Left kidney (tissue), 2 donors: ENCODE data around the gene MEIS2. TPM values are rescaled to one million over a fixed set of nuclear protein-coding genes. Genes with fewer than 3 reads are reported as not detected.

Experiments
- DNase-seq: peaks from one replicate; pipeline ENCODE4 v3.0.0-alpha.2; 2013
- polyA plus RNA-seq: library from polyadenylated mRNA; unstranded; fragments of 120-200 nt; gene quantifications from one replicate; pipeline ENCODE4 v1.2.1, GENCODE V29; 2013; ENCODE audit not compliant: insufficient read length

MEIS2 gene
- polyA plus RNA-seq, 1 donor: 178 TPM

DNA sequence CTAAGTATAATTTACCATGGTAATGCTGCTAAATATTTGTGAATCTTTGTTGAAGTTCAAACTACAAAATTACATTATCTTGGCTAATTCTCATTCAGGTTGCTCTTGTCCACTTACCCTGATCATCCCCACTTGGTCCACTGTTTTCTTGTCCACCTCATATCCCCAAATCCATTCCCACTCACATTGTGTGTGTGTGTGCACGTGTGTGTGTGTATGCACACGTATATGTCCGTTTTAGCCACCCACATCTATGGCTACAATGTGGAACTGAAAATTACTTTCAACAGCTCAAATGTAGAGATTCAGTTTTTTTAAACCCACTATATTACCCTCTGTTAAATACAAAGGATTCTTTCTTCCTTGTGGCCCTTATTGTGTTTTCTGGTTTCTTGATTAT lies 15.2 kb upstream of the MEIS2 start:
- no peak for DNase-seq

DNA sequence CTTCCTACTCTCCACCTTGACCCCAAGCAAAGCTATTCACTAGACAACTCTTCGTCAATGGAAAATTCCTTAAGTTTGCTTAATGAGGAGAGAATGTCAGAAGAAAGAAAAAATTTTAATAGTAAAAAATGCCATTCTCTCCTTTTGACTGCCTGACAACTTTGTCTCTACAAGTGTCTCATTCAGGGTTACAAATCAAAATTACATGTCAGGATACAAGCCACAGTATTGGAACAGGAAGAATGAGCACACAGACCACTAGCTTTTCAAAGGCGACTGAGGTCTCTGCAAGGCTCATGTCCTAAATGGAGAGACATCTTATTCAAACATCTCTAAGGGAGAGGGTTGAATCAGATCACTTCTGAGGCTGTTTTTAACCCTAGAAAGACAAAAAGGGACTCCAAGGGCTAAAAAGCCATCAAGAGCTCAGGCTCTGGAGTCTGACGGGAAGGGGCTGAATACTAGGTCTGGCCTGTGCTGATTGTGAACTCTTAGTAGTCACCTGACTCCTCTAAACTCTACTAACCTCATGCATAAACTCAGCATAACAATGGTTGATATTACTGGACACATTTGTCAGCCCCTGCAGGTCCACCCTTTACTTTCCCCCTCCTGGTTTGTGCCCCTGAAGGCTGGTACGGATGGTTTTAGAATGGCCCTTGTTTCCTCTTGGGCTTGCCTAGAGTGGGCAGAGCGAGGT lies 12.8 kb upstream of the MEIS2 start:
- no peak for DNase-seq

DNA sequence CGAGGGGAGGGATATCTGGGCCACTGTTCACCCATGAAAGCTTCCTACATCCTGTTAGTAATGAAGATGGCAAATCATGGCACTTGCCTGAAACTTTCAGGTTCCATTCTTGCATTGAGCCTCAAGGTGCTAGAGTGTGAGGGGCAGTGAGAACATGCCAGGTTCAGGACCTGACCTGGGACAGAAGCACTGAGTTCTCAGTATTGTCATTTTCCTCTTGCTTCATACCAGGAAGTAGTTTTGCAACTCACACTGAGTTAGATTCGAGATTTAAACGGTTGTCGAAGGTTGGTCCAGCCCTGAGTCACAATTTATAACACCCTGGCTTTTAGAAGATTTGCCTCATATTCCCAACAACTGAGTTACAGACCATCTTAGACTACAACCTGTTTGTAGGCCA lies 11.8 kb upstream of the MEIS2 start:
- DNase-seq: no peak

DNA sequence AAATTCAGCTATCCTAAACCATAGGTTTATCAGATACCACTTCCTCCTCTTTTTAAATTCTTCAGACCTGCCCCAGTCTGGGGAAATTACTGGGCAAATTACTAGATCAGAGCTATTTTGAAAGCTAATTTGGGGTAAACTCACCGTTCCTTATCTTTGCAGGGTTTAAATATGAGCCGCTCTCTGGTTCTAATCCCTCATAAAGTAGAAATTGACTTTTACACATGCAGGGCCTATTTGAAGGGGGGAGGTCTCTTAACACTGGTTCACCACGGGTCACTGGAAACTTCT lies 11.0 kb upstream of the MEIS2 start:
- no peak for DNase-seq

DNA sequence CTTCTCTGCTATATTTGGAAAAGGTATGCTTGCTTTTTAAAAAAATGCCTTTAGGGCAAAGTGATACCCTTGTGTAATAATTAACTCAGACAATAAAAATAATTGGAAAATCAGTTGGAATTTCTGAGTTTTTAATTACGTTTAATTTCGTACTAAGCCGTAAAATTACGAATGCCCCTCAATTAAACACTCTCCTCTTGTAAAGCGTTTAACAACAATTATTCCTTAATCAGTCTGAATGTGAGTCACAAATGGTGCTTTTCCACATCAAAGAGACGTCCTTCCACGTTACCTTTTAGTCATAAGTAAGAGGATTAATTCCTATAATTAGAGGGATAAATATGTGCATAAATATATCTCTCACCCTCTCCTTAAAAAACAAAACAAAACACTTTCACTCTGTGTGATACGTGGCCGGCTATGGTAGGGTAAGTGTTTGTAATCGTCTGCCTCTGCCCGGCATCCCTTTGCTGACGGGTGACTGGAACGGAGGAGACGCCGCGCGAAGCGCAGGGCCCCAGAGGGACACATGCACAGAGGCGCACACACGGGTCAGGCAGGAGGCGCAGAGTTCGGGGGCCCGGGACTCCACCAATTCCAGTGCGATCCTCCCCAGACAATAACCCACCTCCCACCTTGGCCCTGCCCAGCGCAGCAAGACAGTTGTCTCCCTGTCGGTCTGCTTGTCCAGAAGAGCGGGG lies 9.7 kb upstream of the MEIS2 start:
- DNase-seq: no peak

DNA sequence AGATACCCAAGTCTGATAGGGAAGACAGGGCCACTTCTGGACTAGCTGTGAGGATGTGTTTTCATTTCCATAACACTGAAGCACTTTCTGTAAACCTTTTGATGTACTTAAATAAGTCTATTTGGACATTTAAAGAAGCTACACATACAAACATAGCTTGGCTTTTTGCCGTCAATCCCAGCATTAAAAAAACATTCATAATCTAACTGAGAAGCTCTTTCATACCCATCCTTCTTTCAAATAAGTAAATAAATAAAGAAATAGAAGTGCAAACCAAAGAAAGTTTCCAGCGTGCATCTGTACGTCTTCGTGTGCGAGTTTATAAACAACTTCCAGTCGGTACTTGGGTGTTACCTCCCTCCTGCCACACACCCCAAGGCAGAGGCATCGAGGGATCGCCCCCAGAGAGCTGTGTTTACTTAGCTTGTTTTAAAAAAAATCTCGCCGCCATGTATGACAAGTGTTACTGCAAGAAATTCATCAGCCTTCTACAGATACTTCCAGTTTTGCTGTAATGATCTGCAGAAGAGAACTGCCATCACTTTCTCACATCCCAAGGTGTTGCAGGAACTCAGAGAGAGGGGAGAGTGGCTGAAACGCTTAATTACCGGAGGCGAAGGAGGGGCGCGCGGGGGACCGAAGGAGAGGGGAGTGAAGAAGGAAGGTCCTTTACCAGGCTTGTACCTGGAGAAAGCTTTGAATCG lies 9.0 kb upstream of the MEIS2 start:
- DNase-seq: no peak

DNA sequence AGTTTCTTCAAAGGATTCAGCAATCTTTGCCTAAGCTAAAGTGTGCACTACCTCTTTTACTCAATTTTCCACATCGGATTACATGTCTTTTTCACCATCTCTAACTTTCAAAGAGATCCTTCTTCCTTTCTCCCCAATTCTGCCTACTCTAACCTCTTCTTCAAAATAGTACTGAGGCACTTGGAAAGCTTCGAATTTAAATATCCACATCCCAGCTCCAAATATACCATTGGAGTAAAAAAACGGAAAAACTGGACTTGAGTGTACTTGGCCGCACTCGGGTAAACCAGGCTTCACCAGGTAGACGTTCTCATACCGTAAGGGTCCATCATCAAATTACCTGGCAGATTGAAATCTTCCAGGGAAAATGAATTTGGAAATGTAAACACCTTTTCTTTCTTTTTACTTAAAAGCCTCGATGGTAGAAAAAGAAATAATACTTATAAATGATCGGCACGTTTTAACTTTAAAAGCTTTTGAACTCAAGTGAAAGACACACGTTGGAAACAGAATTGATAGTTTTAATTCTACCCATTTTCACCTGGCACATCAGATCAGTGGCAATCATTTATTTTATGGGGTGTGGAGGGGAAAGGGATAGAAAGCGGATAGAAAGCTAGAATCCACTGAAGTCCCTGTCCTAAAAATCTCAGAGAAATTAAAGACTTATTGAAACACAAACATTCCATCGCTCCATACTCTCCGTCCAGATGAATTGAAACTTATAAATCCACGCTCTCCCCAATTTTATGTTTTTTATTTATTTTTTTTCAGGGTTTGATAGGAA lies 8.2 kb upstream of the MEIS2 start:
- no peak for DNase-seq

DNA sequence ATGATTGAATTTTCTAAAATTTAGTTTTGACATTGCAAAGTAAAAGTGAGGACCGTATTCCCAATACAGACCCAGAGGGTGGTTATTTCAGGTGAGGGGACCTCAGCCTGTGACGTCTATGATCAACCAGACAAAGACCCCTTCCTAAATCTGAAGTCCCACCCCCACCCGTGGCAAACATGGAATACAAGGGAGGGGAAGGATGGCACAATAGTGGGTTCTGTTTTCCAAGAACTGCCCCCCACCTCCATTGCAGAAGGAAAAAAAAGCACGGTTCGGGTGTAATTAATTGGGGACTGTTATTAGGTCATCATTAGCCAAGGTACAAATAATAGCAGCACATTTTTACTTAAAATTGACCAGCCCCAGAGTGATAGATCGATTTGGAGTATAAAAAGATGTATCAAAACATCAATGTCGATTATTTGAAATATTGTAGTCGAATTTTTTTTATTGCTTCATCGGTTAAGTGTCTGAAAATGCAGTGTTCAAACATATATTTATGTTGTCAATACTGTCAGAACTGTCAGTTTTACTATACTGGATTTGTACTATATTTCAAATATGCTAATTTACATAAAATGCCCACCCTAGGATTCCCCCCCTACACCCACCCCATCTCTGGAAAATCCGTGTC lies 7.5 kb upstream of the MEIS2 start:
- DNase-seq: no peak

DNA sequence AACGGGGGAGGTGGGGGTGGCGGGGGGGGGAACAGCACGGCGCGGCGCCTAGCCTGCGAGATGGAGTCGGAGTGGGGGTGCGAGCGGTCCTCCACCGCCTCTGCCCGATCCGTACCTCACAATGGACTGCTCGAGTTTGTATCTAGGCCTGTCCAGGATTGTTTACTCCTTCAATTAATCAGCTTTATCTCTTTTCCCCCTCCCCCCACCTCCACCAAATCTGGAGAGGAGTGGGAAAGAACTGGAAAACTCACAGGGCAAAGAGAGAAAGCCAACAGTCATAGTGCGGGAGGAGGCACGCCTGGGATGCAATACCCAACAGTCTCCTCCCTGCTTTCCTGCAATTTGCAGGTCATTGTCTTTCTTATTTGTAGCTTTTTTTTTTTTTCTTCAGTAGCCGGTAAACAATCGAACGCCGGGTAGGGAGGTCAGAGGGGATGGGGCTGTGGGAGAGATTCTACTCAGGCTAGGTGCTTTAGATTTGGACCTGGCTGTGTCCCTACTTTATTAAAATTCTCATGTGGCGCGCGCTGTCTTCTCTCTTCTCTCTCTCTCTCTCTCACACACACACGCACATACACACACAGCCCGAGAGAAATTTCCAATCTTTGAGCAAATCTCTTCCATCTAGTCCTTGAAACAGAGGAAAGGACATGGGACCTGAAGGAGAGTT lies 6.9 kb upstream of the MEIS2 start:
- DNase-seq: no peak

DNA sequence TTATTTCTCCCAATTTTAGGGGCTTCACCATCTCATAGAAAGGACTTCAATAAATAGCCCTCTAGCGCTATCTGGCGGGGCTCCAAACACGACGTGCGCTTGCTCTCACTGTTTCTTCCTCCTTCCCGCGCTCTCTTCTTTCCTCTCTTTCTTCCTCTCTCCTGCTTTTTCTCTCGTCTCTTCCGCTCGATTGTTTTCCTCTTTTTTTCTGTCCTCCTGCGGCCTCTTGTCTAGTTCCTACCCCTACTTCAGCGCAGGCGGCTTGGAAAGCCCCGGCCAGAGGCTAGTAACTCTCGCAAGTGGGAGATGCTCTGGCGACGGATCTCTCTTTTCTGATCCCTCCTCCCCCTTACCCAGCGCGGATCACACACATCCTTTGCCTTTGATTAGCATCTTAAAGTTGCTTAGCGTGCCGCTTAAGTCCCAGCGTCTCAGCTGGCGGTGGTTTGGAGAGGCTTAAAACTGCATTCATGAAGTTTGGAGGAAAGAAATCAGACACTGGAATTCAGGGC lies 6.2 kb upstream of the MEIS2 start:
- no peak for DNase-seq

DNA sequence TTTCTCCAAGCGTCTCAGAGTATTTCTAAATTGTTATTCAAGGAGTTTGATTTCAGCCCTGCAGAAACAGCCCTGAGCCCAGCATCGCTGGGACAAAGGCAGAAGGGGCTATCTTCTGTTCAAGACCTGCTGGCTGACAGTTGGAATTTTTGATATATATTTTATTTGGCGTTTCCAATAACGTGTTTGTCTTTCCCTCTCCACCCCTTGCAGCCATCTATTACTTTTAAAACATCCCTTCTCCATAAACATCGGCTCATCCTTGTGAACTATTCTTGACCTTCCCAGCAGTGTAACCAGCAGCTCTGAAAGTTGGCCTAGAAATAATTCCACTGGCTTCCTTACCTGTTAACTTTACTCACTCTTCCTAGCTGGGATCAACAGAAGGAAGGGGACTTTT lies 5.5 kb upstream of the MEIS2 start:
- DNase-seq: no peak

DNA sequence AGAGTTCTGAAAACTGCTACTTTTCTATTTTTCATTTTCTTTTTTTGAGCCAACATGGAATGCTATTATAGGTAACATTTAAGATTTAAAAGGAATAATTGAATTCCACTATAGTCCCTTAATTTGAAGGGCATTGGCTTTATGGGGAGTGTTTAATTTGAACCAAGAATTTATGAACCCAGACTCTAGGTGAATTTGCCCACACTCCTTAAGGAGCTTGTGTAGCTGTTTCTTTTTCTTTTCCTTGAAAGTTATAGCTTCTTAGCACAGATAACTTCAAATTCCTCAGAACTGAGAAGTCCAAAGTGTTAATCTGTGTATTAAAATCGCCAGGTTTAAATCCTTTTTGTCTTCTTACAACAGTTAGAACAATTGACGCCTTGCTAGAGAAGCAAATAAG lies 4.7 kb upstream of the MEIS2 start:
- no peak for DNase-seq

DNA sequence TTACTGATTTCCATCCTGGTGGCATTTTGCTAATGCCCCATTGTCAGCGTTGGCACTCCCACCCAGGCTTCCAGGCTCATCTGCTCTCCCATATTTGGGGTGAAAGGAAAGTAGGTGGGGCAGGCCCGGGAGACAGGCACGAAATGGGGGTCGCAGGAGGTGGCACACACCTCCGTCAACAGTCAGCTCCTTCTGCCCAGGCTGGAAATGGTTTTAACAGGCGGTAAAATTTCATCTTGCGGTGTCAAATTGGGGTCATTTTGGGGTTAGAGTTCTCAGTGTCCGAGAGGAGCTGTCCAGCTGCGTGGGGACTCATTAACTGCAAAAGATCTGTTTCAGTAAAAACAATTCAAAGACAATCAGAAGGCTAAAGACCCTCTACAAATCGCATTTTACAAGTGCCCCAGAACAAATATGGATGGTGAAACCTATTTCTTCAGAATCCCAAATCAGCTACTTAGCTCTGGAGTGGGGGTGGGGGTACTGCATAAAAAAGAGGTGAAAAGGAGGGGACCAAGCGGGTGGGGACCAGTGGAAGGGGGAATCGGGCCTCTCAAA lies 4.2 kb upstream of the MEIS2 start:
- no peak for DNase-seq

DNA sequence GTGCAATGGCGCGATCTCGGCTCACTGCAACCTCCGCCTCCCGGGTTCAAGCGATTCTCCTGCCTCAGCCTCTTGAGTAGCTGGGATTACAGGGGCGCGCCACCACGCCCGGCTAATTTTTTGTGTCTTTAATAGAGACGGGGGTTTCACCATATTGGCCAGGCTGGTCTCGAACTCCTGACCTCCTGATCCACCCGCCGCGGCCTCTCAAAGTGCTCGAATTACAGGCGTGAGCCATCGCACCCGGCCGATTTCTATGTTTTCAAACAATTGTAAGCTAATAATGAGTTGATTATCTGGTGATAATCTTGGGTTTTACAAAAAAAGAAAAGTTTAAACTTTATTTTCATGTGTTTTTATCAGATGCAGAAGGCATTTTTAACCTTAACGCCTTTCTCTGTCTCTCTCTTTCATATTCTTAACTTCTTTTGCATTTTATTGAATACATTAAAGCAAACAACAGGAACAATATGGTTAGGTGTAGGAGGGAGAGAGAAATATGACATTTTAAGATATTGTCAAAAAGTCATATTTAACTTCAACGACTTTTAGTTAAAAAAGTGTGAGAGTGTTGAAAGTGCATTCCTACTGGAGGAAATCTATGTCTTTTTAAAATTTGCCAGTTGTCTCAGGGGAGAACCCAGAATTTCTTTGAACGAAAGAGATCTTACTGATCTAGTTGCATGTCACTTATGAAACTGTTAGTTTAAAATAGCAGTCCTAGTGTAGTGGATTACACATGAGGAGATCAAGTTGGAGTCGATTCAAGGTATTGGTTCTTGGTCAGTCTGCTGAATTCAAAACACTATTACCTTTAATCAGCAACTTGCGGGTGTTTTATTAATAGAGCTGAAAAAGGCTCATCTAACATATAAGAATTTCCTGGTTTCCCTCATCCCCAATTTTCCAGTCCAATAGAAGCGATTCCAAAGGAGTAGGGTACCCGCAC lies 3.4 kb upstream of the MEIS2 start:
- DNase-seq: no peak

DNA sequence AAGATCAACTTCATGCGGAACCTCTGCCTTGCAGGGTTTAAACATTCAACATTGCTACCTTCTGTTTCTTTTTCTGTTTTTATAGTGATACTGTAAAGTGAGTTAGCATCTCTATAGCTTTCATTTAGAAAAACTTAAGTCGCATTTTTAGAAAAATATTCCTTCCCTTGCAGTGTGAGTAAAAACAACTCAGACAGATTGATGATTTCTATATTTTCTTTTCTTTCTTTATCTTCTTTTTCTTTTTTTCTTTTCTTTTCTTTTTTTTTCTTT lies 2.8 kb upstream of the MEIS2 start:
- DNase-seq: no peak

DNA sequence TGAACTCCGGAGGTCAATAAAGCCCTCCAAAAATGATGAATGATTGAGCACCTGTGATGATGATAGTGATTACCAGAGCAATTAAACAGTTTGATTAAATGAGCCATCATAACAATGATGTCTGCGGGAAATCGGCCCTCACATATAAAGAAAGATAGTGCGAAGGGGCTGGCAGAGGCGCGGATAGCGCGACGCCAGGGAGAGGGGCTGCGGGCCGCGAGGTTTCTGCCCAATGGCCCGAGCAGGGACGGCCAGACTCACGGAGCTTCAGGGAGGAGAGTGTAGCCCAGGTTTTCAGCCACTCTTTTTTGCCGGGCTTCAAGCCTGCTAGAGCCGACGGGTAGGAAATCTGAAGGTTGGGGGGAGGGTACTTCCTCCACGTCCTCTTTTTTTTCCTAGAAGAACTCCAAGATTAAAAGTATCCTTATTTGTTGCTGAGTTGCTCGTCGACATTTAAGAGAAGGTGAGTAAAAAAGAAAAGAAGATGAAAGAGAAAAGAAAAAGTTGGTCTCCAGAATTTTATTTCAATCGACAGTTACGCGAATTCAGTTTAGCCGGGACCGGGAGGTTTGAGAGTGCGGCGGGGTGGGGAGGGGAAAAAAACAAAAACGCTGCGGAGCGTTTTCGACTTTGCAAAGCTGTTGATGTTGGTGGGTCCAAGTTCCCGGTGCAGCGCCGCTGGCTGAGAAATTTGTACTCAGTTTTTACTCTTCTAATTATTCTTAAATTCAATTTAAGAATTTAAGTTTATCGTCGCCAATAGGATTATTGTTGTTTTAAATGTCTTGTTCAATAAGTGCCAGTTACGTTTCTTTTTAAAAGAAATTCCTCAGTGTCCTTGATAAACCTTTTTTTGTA lies 2.2 kb upstream of the MEIS2 start:
- DNase-seq: no peak

DNA sequence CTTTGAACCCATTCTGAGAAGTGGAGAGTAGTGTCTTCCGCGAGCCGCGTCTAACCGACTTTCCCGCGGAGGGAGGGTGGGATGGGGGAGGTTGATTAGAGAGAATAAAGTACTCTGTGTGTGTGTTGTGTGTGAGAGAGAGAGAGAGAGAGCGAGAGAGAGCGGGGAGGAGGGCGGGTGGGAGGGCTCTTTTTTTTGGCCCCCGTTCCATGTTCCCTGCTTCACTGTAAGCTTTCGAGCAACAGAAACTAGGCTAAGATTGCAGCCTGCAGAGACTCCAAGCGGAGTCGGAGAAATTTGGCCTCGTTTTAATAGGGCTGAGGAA lies 1.6 kb upstream of the MEIS2 start:
- no peak for DNase-seq

DNA sequence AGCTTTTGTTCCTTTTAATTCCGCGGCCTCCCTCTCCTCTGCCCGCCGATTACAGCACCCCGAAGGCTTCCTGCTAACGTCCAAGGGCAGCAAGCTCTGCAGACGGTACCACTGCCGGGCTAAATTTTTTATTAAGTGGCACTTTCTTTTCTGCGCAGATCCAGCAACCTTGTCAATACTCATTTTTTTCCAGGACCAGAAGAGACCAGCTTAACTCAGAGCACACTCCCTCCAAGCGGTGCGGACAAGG lies 542 bp upstream of the MEIS2 start:
- DNase-seq: no peak

DNA sequence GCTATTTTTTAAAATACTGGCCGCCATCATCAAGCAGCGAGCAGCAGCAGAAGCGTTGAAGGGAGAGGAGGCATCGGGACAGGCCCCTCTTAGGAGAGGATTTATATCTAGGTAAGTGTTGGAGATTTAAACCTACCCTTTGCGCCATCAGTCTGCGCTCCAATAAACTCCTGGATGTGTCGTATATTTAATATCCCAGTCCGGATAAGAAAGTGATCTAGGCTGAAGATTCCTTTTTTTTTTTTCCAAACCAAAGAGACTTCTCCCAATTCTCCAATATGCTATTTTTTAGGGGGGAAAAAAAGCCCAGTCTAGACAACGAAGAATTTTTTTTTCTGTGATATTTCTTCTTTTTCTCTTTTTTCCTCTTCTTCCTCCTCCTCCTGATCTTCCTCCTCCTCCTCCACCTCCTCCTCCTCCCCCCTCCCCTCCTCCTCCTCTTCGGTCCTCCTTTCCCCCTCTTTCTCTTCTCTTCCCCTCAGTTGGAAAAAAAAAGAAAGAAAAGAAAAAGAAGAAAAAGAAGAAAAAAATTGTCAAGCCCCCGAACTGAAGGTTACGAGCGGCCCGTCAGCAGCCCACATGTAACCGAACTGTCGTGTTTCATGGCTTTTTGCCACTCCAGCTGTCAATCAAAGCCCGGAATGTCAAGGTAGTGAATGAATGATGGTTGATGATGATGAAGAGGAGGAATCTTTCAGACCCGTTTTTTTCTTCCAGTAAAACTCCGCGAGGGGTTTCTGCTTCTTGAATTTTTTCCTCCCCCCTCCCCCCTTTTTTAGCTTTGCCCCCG lies 835 bp downstream of the MEIS2 start:
- DNase-seq: no peak
